ENCODE data around the gene IGFL2. TPM values are rescaled to one million over a fixed set of nuclear protein-coding genes. Genes with fewer than 3 reads are reported as not detected.

Gene IGFL2
- total RNA-seq, 2 experiments from 2014 or later = not detected

Other genes with a start within 250 kb of the IGFL2 start
- 10 to 100 TPM; 13.0 to 13.8 TPM for gene MYPOP, start 245.6 kb upstream of the IGFL2 start, total RNA-seq
- gene NANOS2, start 233.5 kb upstream of the IGFL2 start, total RNA-seq = under 1 TPM in 1 of 2 experiments, not detected in 1; 0.18 TPM
- under 1 TPM; 0.02 to 0.18 TPM for gene NOVA2, start 174.4 kb upstream of the IGFL2 start, total RNA-seq
- 10 to 100 TPM; 24.4 to 35.1 TPM for gene CCDC61, start 152.8 kb upstream of the IGFL2 start, total RNA-seq
- not detected for gene PGLYRP1, start 125.2 kb upstream of the IGFL2 start, total RNA-seq
- gene IGFL4, start 107.2 kb upstream of the IGFL2 start, total RNA-seq = not detected
- gene IGFL3, start 23.6 kb upstream of the IGFL2 start, total RNA-seq = not detected
- gene IGFL1, start 81.5 kb downstream of the IGFL2 start, total RNA-seq = not detected
- gene HIF3A, start 148.8 kb downstream of the IGFL2 start, total RNA-seq = not detected
- 100 to 1,000 TPM in 1 of 2 experiments, 10 to 100 TPM in 1; 99.2 to 110 TPM for gene PPP5C, start 198.8 kb downstream of the IGFL2 start, total RNA-seq

All from activated CD8-positive, alpha-beta memory T cell treated with anti-CD3 and anti-CD28 coated beads, Interleukin-2, amount 10 ng/mL, durations not matched to agents 7 days and 5 days (primary cell).